Smooth muscle cell (in vitro differentiated cells): Measurements from ENCODE around the gene NPC1L1. TPM values are rescaled to one million over a fixed set of nuclear protein-coding genes. Genes with fewer than 3 reads are reported as not detected.

Experiments
- DNase-seq: peaks from one replicate; lab custom pipeline; 2025; ENCODE audit not compliant: unreplicated experiment; lab: John Stamatoyannopoulos, UW
- H2AFZ ChIP-seq: fragments of 200-600 bp; sonication (generic); 2 replicates; pipeline ENCODE4 v1.6.0; 2016; ENCODE audit warnings: antibody characterized with exemption, low read depth, mild to moderate bottlenecking
- H3F3A ChIP-seq: fragments of 200-600 bp; sonication (generic); 2 replicates; pipeline ENCODE4 v1.6.0; 2017; ENCODE audit warnings: antibody characterized with exemption, low read depth
- H3K27ac ChIP-seq: fragments of 200-600 bp; sonication (generic); 2 replicates; pipeline ENCODE4 v1.5.1; 2016; ENCODE audit warnings: low read depth, mild to moderate bottlenecking
- H3K27me3 ChIP-seq: fragments of 200-600 bp; sonication (generic); 2 replicates; pipeline ENCODE4 v1.6.1; 2016; ENCODE audit warnings: low read depth, mild to moderate bottlenecking
- H3K36me3 ChIP-seq: fragments of 200-600 bp; sonication (generic); 2 replicates; pipeline ENCODE4 v1.5.1; 2016; ENCODE audit warnings: low read depth
- H3K4me1 ChIP-seq: fragments of 200-600 bp; sonication (generic); 2 replicates; pipeline ENCODE4 v1.5.1; 2016; ENCODE audit warnings: low read depth
- H3K4me2 ChIP-seq: fragments of 200-600 bp; sonication (generic); 2 replicates; pipeline ENCODE4 v1.6.0; 2016; ENCODE audit warnings: mild to moderate bottlenecking
- H3K4me3 ChIP-seq: fragments of 200-600 bp; sonication (generic); 2 replicates; pipeline ENCODE4 v1.5.1; 2016; ENCODE audit warnings: mild to moderate bottlenecking
- H3K79me2 ChIP-seq: fragments of 200-600 bp; sonication (generic); 2 replicates; pipeline ENCODE4 v1.6.0; 2016; ENCODE audit warnings: low read depth, mild to moderate bottlenecking
- H3K9ac ChIP-seq: fragments of 200-600 bp; sonication (generic); 2 replicates; pipeline ENCODE4 v1.6.0; 2016; ENCODE audit warnings: low read depth
- H3K9me3 ChIP-seq: fragments of 200-600 bp; sonication (generic); replicated peaks from 2 replicates; pipeline ENCODE4 v1.5.1; 2016; ENCODE audit warnings: low read depth
- H4K20me1 ChIP-seq: fragments of 200-600 bp; sonication (generic); 2 replicates; pipeline ENCODE4 v1.6.0; 2016; ENCODE audit warnings: low read depth
- CTCF ChIP-seq: fragments of 200-600 bp; sonication (generic); IDR thresholded peaks from 2 replicates; pipeline ENCODE4 v1.5.1; 2017; ENCODE audit warnings: borderline replicate concordance, mild to moderate bottlenecking, antibody characterized with exemption; ENCODE audit not compliant: insufficient read depth, poor library complexity, severe bottlenecking
- WGBS: methylation state at CpG from one replicate; pipeline ENCODE4 v1.1.7; 2016; ENCODE audit warnings: low lambda C conversion rate; 5-methylcytosine and 5-hydroxymethylcytosine counted together
- polyA plus RNA-seq: library from polyadenylated mRNA; unstranded; fragments of >200 nt; fragmentation: Nextera tagmentation; extraction: Ambion mirVana; gene quantifications from 2 replicates; pipeline ENCODE4 v1.2.1, GENCODE V29; 2016
- total RNA-seq: library from RNA; depleted of rRNA; stranded (reverse); fragments of >200 nt; gene quantifications from 2 replicates; pipeline ENCODE4 v1.2.3, GENCODE V29; 2014

Gene NPC1L1
- total and polyA plus RNA-seq, 2 experiments from 2014 or later: 0.04 to 0.25 TPM

GRCh38 chr7:44472843-44473242 is 68.3 kb downstream of the NPC1L1 start:
- no peak overlapping the region for H3K4me2 ChIP-seq
- 82% methylated on average over 3 of the region's 3 CpGs for WGBS
- peak overlapping the region; percentile 92 for H3K27ac ChIP-seq

GRCh38 chr7:44471850-44472249 is 69.3 kb downstream of the NPC1L1 start:
- Histone ChIP-seq H3K9ac (no peak overlapping the region), H3K4me2 (no peak overlapping the region), H3K4me1 (no peaks in the 10 kb centered on the region), H3F3A (peaks cover 8% of the 10 kb centered on the region), H3K4me3 (no peak overlapping the region), H3K27ac (no peak overlapping the region), H3K36me3 (no peaks in the 10 kb centered on the region), H3K79me2 (peaks cover 60% of the 10 kb centered on the region), H3K27me3 (no peaks in the 10 kb centered on the region), H4K20me1 (peaks cover 98% of the 10 kb centered on the region), H2AFZ (no peak overlapping the region), H3K9me3 (no peaks in the 10 kb centered on the region)
- TF ChIP-seq CTCF: no peak
- no peak for DNase-seq
- 91% methylated on average over 3 of the region's 3 CpGs for WGBS

More at GRCh38 chr7:44472843-44473242, 68.3 kb downstream of the NPC1L1 start:
- Histone ChIP-seq H3K79me2 (peaks cover 55% of the 10 kb centered on the region), H3K27me3 (no peaks in the 10 kb centered on the region), H3K4me1 (no peaks in the 10 kb centered on the region), H3K36me3 (no peaks in the 10 kb centered on the region), H2AFZ (no peak overlapping the region), H3K9ac (peak overlapping the region; percentile 77), H3K9me3 (no peaks in the 10 kb centered on the region), H3F3A (peaks cover 8% of the 10 kb centered on the region), H3K4me3 (no peak overlapping the region), H4K20me1 (peaks cover 98% of the 10 kb centered on the region)
- no peak for DNase-seq
- TF ChIP-seq CTCF: no peak

- Histone ChIP-seq H3K9ac (no peak overlapping the region), H4K20me1 (peaks cover 98% of the 10 kb centered on the region), H3K79me2 (peaks cover 56% of the 10 kb centered on the region), H3K4me1 (no peaks in the 10 kb centered on the region), H3K27me3 (no peaks in the 10 kb centered on the region), H3F3A (peaks cover 8% of the 10 kb centered on the region), H3K4me3 (no peak overlapping the region), H3K36me3 (no peaks in the 10 kb centered on the region), H3K4me2 (no peak overlapping the region), H3K9me3 (no peaks in the 10 kb centered on the region), H3K27ac (no peak overlapping the region), H2AFZ (no peak overlapping the region)
- DNase-seq: no peak
- no peak for TF ChIP-seq CTCF
- 100% methylated on average over 1 of the region's 1 CpG for WGBS
These were observed 69.7 kb downstream of the NPC1L1 start for GRCh38 chr7:44471436-44471835.

GRCh38 chr7:44470628-44471245 is 70.4 kb downstream of the NPC1L1 start:
- Histone ChIP-seq H3K4me2 (peak overlapping the region; percentile 19), H3F3A (peaks cover 8% of the 10 kb centered on the region), H3K27me3 (no peaks in the 10 kb centered on the region), H2AFZ (no peak overlapping the region), H4K20me1 (peaks cover 98% of the 10 kb centered on the region), H3K27ac (peak overlapping the region; percentile 35), H3K9ac (no peak overlapping the region), H3K9me3 (no peaks in the 10 kb centered on the region), H3K79me2 (peaks cover 53% of the 10 kb centered on the region), H3K4me1 (no peaks in the 10 kb centered on the region), H3K36me3 (no peaks in the 10 kb centered on the region), H3K4me3 (no peak overlapping the region)
- TF ChIP-seq CTCF: no peak
- DNase-seq: no peak
- 82% methylated on average over 5 of the region's 5 CpGs for WGBS
